Measurements from ENCODE around the gene DUOXA1.

The DUOXA1 gene

GRCh38 chr15:45116482-45117307 lies 13.0 kb downstream of the DUOXA1 start:
- CTCF ChIA-PET: interaction anchor here (0.7 kb wide), 1 partner anchor 23 kb away, joined by 3 read pairs; no protein-coding TSS in a partner anchor
- Histone ChIP-seq H3K36me3 (ENCODE audit: control insufficient read depth in 2 of 2, insufficient read depth in 1 of 2, low read length in 2 of 2) (no peaks in the 10 kb centered on the region), H3K27ac (ENCODE audit: extremely low read depth, low read depth, low read length) (no peak overlapping the region), H3K4me1 (ENCODE audit: control insufficient read depth, insufficient read depth, low read length) (no peaks in the 10 kb centered on the region), H3K4me3 (ENCODE audit: low read depth, low read length) (no peak overlapping the region), H3K9me3 (ENCODE audit: control insufficient read depth, insufficient read depth, low read depth, low read length) (no peaks in the 10 kb centered on the region)
- TF ChIP-seq ZBTB7A (tag by site-specific recombination; IDR thresholded peaks at IDR 0.05; ENCODE audit: low read depth) (no peak), ZNF146 (tag by site-specific recombination; IDR thresholded peaks at IDR 0.05) (no peak)
- POLR2A ChIA-PET: no interaction called here

GRCh38 chr15:45116006-45116481 lies 13.6 kb downstream of the DUOXA1 start:
- TF ChIP-seq OVOL3 (tag by site-specific recombination; IDR thresholded peaks at IDR 0.05) (no peak), PBX3 (CRISPR knock-in tag; IDR thresholded peaks at IDR 0.05) (no peak), ZNF302 (tag by site-specific recombination; IDR thresholded peaks at IDR 0.05; ENCODE audit: low read depth) (no peak), ZNF660 (tag by site-specific recombination; IDR thresholded peaks at IDR 0.05) (no peak), SP3 (tag by site-specific recombination; IDR thresholded peaks at IDR 0.05) (no peak), HOXA7 (CRISPR knock-in tag; IDR thresholded peaks at IDR 0.05; ENCODE audit: borderline replicate concordance) (no peak), ZNF266 (tag by site-specific recombination; IDR thresholded peaks at IDR 0.05; ENCODE audit: low read depth) (no peak), RBAK (tag by site-specific recombination; IDR thresholded peaks at IDR 0.05) (no peak)
- TF ChIP-seq, protein P1, sequence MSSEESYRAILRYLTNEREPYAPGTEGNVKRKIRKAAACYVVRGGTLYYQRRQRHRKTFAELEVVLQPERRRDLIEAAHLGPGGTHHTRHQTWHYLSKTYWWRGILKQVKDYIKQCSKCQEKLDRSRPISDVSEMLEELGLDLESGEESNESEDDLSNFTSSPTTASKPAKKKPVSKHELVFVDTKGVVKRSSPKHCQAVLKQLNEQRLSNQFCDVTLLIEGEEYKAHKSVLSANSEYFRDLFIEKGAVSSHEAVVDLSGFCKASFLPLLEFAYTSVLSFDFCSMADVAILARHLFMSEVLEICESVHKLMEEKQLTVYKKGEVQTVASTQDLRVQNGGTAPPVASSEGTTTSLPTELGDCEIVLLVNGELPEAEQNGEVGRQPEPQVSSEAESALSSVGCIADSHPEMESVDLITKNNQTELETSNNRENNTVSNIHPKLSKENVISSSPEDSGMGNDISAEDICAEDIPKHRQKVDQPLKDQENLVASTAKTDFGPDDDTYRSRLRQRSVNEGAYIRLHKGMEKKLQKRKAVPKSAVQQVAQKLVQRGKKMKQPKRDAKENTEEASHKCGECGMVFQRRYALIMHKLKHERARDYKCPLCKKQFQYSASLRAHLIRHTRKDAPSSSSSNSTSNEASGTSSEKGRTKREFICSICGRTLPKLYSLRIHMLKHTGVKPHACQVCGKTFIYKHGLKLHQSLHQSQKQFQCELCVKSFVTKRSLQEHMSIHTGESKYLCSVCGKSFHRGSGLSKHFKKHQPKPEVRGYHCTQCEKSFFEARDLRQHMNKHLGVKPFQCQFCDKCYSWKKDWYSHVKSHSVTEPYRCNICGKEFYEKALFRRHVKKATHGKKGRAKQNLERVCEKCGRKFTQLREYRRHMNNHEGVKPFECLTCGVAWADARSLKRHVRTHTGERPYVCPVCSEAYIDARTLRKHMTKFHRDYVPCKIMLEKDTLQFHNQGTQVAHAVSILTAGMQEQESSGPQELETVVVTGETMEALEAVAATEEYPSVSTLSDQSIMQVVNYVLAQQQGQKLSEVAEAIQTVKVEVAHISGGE (tag by site-specific recombination; conservative IDR thresholded peaks at IDR 0.05; ENCODE audit: low read depth): no peak
- H3K27ac ChIP-seq (ENCODE audit: extremely low read depth, low read depth, low read length): no peak overlapping the region
- ChIA-PET POLR2A (no interaction called here), CTCF (interaction anchor here (0.7 kb wide), 1 partner anchor 23 kb away, joined by 3 read pairs; no protein-coding TSS in a partner anchor)
- H3K36me3 ChIP-seq (ENCODE audit: control insufficient read depth in 2 of 2, insufficient read depth in 1 of 2, low read length in 2 of 2): no peaks in the 10 kb centered on the region
- H3K9me3 ChIP-seq (ENCODE audit: control insufficient read depth, insufficient read depth, low read depth, low read length): no peaks in the 10 kb centered on the region
- H3K4me3 ChIP-seq (ENCODE audit: low read depth, low read length): no peak overlapping the region
- H3K4me1 ChIP-seq (ENCODE audit: control insufficient read depth, insufficient read depth, low read length): no peaks in the 10 kb centered on the region

- Histone ChIP-seq H3K27ac (ENCODE audit: extremely low read depth, low read depth, low read length) (no peak overlapping the region), H3K9me3 (ENCODE audit: control insufficient read depth, insufficient read depth, low read depth, low read length) (no peaks in the 10 kb centered on the region), H3K4me1 (ENCODE audit: control insufficient read depth, insufficient read depth, low read length) (no peaks in the 10 kb centered on the region), H3K4me3 (ENCODE audit: low read depth, low read length) (no peak overlapping the region), H3K36me3 (ENCODE audit: control insufficient read depth in 2 of 2, insufficient read depth in 1 of 2, low read length in 2 of 2) (no peaks in the 10 kb centered on the region)
- ChIA-PET POLR2A (no interaction called here), CTCF (interaction anchor here (1.4 kb wide), 1 partner anchor 11 kb away, joined by 3 read pairs; no protein-coding TSS in a partner anchor)
- TF ChIP-seq MEIS1 (CRISPR knock-in tag; IDR thresholded peaks at IDR 0.05; ENCODE audit: borderline replicate concordance) (no peak), KLF8 (tag by site-specific recombination; IDR thresholded peaks at IDR 0.05) (no peak), ZNF324 (tag by site-specific recombination; IDR thresholded peaks at IDR 0.05) (no peak), TSHZ1 (tag by site-specific recombination; IDR thresholded peaks at IDR 0.05; ENCODE audit: borderline replicate concordance) (no peak), SP7 (tag by site-specific recombination; IDR thresholded peaks at IDR 0.05) (no peak), ZNF555 (tag by site-specific recombination; conservative IDR thresholded peaks at IDR 0.05) (no peak), ZNF423 (tag by site-specific recombination; IDR thresholded peaks at IDR 0.05) (no peak), ZNF645 (tag by site-specific recombination; IDR thresholded peaks at IDR 0.05) (no peak)
- TF ChIP-seq, protein P2, sequence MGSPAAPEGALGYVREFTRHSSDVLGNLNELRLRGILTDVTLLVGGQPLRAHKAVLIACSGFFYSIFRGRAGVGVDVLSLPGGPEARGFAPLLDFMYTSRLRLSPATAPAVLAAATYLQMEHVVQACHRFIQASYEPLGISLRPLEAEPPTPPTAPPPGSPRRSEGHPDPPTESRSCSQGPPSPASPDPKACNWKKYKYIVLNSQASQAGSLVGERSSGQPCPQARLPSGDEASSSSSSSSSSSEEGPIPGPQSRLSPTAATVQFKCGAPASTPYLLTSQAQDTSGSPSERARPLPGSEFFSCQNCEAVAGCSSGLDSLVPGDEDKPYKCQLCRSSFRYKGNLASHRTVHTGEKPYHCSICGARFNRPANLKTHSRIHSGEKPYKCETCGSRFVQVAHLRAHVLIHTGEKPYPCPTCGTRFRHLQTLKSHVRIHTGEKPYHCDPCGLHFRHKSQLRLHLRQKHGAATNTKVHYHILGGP (tag by site-specific recombination; IDR thresholded peaks at IDR 0.05): no peak
Observed at GRCh38 chr15:45115312-45115820, 14.3 kb downstream of the DUOXA1 start.

All from HEK293 (cell line).